ENCODE measurements around the gene WDFY1.
A peak's percentile ranks its signal among the peaks of the same experiment; 100 is the strongest.
"Not testable (repeated sequence)": the region's sequence is repeated elsewhere in the genome, so short reads cannot be mapped to it uniquely, and the experiment has no call there.

Gene WDFY1

GRCh38 chr2:223957092-223957851 lies 12.1 kb upstream of the WDFY1 start, which contains the start of gene MRPL44:
Gene MRPL44, plus strand, starts transcription at chr2:223957463. Its CDS starts 10 bp downstream, at chr2:223957473.
- DNase-seq (ENCODE audit: low read depth in 2 of 2) = peak; percentile 90 to 98

- no peak for DNase-seq (ENCODE audit: low read depth in 2 of 2)
Observed at GRCh38 chr2:223956300-223956699, 11.2 kb upstream of the WDFY1 start.

- DNase-seq (ENCODE audit: low read depth in 2 of 2) = no peak
Observed at GRCh38 chr2:223954401-223954800, 9.3 kb upstream of the WDFY1 start.

GRCh38 chr2:223952280-223952968 lies 7.3 kb upstream of the WDFY1 start:
- DNase-seq (ENCODE audit: low read depth in 2 of 2) = no peak

GRCh38 chr2:223950448-223951347 lies 5.6 kb upstream of the WDFY1 start:
- DNase-seq (ENCODE audit: low read depth in 2 of 2) = no peak

GRCh38 chr2:223949241-223949840 lies 4.2 kb upstream of the WDFY1 start:
- DNase-seq (ENCODE audit: low read depth in 2 of 2) = no peak

GRCh38 chr2:223947711-223948205 lies 2.6 kb upstream of the WDFY1 start:
- no peak for DNase-seq (ENCODE audit: low read depth in 2 of 2)

GRCh38 chr2:223945755-223946154 lies 620 bp upstream of the WDFY1 start:
- DNase-seq (ENCODE audit: low read depth in 2 of 2) = no peak

- no peak for DNase-seq (ENCODE audit: low read depth in 2 of 2)
Observed at GRCh38 chr2:223944166-223944702, 901 bp downstream of the WDFY1 start.

- no peak for DNase-seq (ENCODE audit: low read depth in 2 of 2)
Observed at GRCh38 chr2:223943561-223944008, 1.6 kb downstream of the WDFY1 start.

GRCh38 chr2:223943135-223943534 lies 2.0 kb downstream of the WDFY1 start:
- DNase-seq (ENCODE audit: low read depth in 2 of 2) = no peak

GRCh38 chr2:223941579-223942277 lies 3.4 kb downstream of the WDFY1 start:
- no peak for DNase-seq (ENCODE audit: low read depth in 2 of 2)

GRCh38 chr2:223939438-223939837 lies 5.7 kb downstream of the WDFY1 start:
- not testable (repeated sequence) for DNase-seq (ENCODE audit: low read depth in 2 of 2)

GRCh38 chr2:223937535-223937934 lies 7.6 kb downstream of the WDFY1 start:
- no peak for DNase-seq (ENCODE audit: low read depth in 2 of 2)

- DNase-seq (ENCODE audit: low read depth in 2 of 2) = no peak
Observed at GRCh38 chr2:223936862-223937326, 8.2 kb downstream of the WDFY1 start.

- no peak for DNase-seq (ENCODE audit: low read depth in 2 of 2)
Observed at GRCh38 chr2:223935459-223936125, 9.5 kb downstream of the WDFY1 start.

GRCh38 chr2:223934870-223935269 lies 10.3 kb downstream of the WDFY1 start:
- DNase-seq (ENCODE audit: low read depth in 2 of 2) = no peak

GRCh38 chr2:223932816-223933800 lies 12.0 kb downstream of the WDFY1 start:
- DNase-seq (ENCODE audit: low read depth in 2 of 2) = no peak

Measured in stimulated activated CD4-positive, alpha-beta T cell treated with anti-CD3 and anti-CD28 coated beads, Interleukin-1b, Interleukin-23, amount 100 ng/mL, for 1 hour (primary cell).